Osteoblast (primary cell): ENCODE results near the gene WHRN. TPM values are rescaled to one million over a fixed set of nuclear protein-coding genes. Genes with fewer than 3 reads are reported as not detected.

ENCODE experiments used
- DNase-seq: peaks from one replicate; pipeline ENCODE4 v3.0.0; 2011; ENCODE audit warnings: low spot score, mixed read lengths; ENCODE audit not compliant: insufficient read length; ENCODE audit errors: missing footprints
- H2AFZ ChIP-seq: 2 replicates; pipeline ENCODE4 v1.6.0; 2011; ENCODE audit warnings: mild to moderate bottlenecking, low read length
- H3K27ac ChIP-seq: 2 replicates; pipeline ENCODE4 v1.5.1; 2011; ENCODE audit warnings: mild to moderate bottlenecking, low read depth, low read length, moderate library complexity
- H3K27me3 ChIP-seq: 2 replicates; pipeline ENCODE4 v1.6.0; 2012; ENCODE audit warnings: mild to moderate bottlenecking, control low read depth, inconsistent platforms, low read length, moderate library complexity; ENCODE audit not compliant: insufficient read depth
- H3K36me3 ChIP-seq: 2 replicates; pipeline ENCODE4 v1.5.1; 2011; ENCODE audit warnings: mild to moderate bottlenecking, low read length, control low read depth, moderate library complexity; ENCODE audit not compliant: insufficient read depth
- H3K4me1 ChIP-seq: 2 replicates; pipeline ENCODE4 v1.5.1; 2011; ENCODE audit warnings: mild to moderate bottlenecking, low read length, control low read depth, moderate library complexity; ENCODE audit not compliant: insufficient read depth
- H3K4me2 ChIP-seq: 2 replicates; pipeline ENCODE4 v1.6.0; 2011; ENCODE audit warnings: mild to moderate bottlenecking, low read length; ENCODE audit not compliant: insufficient read depth
- H3K4me3 ChIP-seq: fragments of 200-600 bp; sonication (generic); 3 replicates; pipeline ENCODE4 v1.5.1; 2012; ENCODE audit warnings: mild to moderate bottlenecking, low read length, inconsistent platforms; ENCODE audit not compliant: insufficient read depth
- H3K79me2 ChIP-seq: 2 replicates; pipeline ENCODE4 v1.6.0; 2012; ENCODE audit warnings: mild to moderate bottlenecking, low read length, control low read depth, inconsistent platforms; ENCODE audit not compliant: insufficient read depth
- H3K9me3 ChIP-seq: 2 replicates; pipeline ENCODE4 v1.5.1; 2011; ENCODE audit warnings: low read depth, low read length, control low read depth
- H4K20me1 ChIP-seq: 2 replicates; pipeline ENCODE4 v1.6.0; 2012; ENCODE audit warnings: mild to moderate bottlenecking, low read length, control low read depth; ENCODE audit not compliant: insufficient read depth
- CTCF ChIP-seq: IDR thresholded peaks from 2 replicates; pipeline ENCODE4 v1.5.1; 2011; ENCODE audit warnings: mild to moderate bottlenecking, low read depth, low read length, moderate library complexity; ENCODE audit errors: extremely low read depth
- total RNA-seq: library from RNA; depleted of rRNA; stranded (reverse); fragments of >200 nt; gene quantifications from 2 replicates; pipeline ENCODE4 v1.2.3, GENCODE V29; 2012

WHRN gene
- total RNA-seq, 1 donor: 2.2 TPM

DNA sequence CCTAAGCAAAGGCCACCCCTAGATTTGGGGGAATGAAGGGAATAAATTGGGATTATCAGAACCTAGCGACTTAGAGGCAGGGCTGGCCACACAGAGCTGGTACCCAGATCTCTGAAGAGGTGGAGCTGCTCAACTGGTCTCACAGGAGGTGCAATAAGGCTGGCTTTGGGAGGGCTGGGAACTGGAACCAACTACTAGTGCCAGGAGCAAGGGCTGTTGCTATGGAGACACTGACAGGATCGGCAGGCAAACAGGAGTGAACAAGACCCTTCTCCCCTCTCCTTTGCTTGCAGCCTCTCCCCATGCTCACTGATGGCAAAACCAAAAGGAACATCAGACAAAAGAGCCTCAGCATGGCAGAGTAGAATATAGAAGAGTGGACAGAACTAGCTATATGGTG lies 17.0 kb upstream of the WHRN start:
- TF ChIP-seq CTCF: no peak
- Histone ChIP-seq H3K4me1 (peaks cover 8% of the 10 kb centered on the region), H3K4me2 (no peak overlapping the region), H3K36me3 (no peaks in the 10 kb centered on the region), H3K27ac (no peak overlapping the region), H3K9me3 (no peaks in the 10 kb centered on the region), H3K4me3 (no peak overlapping the region), H4K20me1 (no peaks in the 10 kb centered on the region), H3K79me2 (no peaks in the 10 kb centered on the region), H3K27me3 (peaks cover 36% of the 10 kb centered on the region), H2AFZ (no peak overlapping the region)
- no peak for DNase-seq

- DNase-seq: no peak
- Histone ChIP-seq H4K20me1 (no peaks in the 10 kb centered on the region), H3K27ac (no peak overlapping the region), H3K4me1 (peaks cover 8% of the 10 kb centered on the region), H3K4me3 (no peak overlapping the region), H3K27me3 (peaks cover 35% of the 10 kb centered on the region), H3K4me2 (no peak overlapping the region), H3K9me3 (no peaks in the 10 kb centered on the region), H2AFZ (no peak overlapping the region), H3K79me2 (no peaks in the 10 kb centered on the region), H3K36me3 (no peaks in the 10 kb centered on the region)
- TF ChIP-seq CTCF: no peak
Measured at GRCh38 chr9:114521846-114522245, 16.6 kb upstream of the WHRN start.

GRCh38 chr9:114518599-114519022 lies 13.3 kb upstream of the WHRN start:
- no peak overlapping the region for H2AFZ ChIP-seq
- DNase-seq: no peak
- TF ChIP-seq CTCF: no peak
- peaks cover 37% of the 10 kb centered on the region for H3K27me3 ChIP-seq
- H3K4me3 ChIP-seq: no peak overlapping the region
- no peak overlapping the region for H3K4me2 ChIP-seq
- H3K27ac ChIP-seq: no peak overlapping the region
- H3K79me2 ChIP-seq: no peaks in the 10 kb centered on the region
- no peaks in the 10 kb centered on the region for H3K4me1 ChIP-seq
- no peaks in the 10 kb centered on the region for H3K36me3 ChIP-seq
- H3K9me3 ChIP-seq: no peaks in the 10 kb centered on the region
- H4K20me1 ChIP-seq: no peaks in the 10 kb centered on the region

GRCh38 chr9:114518120-114518519 lies 12.8 kb upstream of the WHRN start:
- Histone ChIP-seq H3K4me2 (no peak overlapping the region), H3K79me2 (no peaks in the 10 kb centered on the region), H3K27me3 (peaks cover 37% of the 10 kb centered on the region), H3K9me3 (no peaks in the 10 kb centered on the region), H3K4me3 (no peak overlapping the region), H3K36me3 (no peaks in the 10 kb centered on the region), H4K20me1 (no peaks in the 10 kb centered on the region), H2AFZ (no peak overlapping the region), H3K27ac (no peak overlapping the region), H3K4me1 (no peaks in the 10 kb centered on the region)
- no peak for TF ChIP-seq CTCF
- no peak for DNase-seq
